Lower leg skin (tissue), 3 donors: ENCODE measurements around the gene AKAP6.

ENCODE experiments used
- CTCF ChIP-seq, 3 donors: fragments of 450-650 bp; IDR thresholded peaks; one replicate each; pipeline ENCODE4 v1.5.1; 2016; ENCODE audit warnings: antibody characterized with exemption in 3 of 3, mild to moderate bottlenecking in 3 of 3, moderate library complexity in 2 of 3
- POLR2A ChIP-seq, 2 donors: fragments of 450-650 bp; IDR thresholded peaks; one replicate each; pipeline ENCODE4 v1.6.1; 2016 to 2017; ENCODE audit warnings: antibody characterized with exemption in 2 of 2, mild to moderate bottlenecking in 1 of 2, moderate library complexity in 1 of 2

GRCh38 chr14:32473464-32473855 is 144.4 kb downstream of the AKAP6 start:
- TF ChIP-seq CTCF (IDR thresholded peaks at IDR 0.05) (no peak), POLR2A (IDR thresholded peaks at IDR 0.05) (no peak)
